Heart right ventricle (tissue), 16 donors: ENCODE results near the gene BPIFB2. TPM values are rescaled to one million over a fixed set of nuclear protein-coding genes. Genes with fewer than 3 reads are reported as not detected.

Experiments used
- ATAC-seq, 8 donors: fragments of 200-7000 bp; cut with Tn5 transposase; one replicate each; pipeline ENCODE4 v1.9.1; 2020; ENCODE audit warnings: mild to moderate bottlenecking in 8 of 8, moderate library complexity in 8 of 8, moderate number of reproducible peaks in 1 of 8
- DNase-seq, 2 donors: peaks; one replicate each; pipeline ENCODE4 v3.0.0-alpha.2; 2020
- H3K27ac ChIP-seq, 10 donors: fragments of 200-600 bp; sonication (generic) in 2 of 10; one replicate each; pipeline versions ENCODE4 v1.5.0 to v1.8.0; 2020 to 2022; ENCODE audit warnings: mild to moderate bottlenecking in 3 of 10
- H3K27me3 ChIP-seq, 7 donors: fragments of 200-600 bp; one replicate each; pipeline ENCODE4 v1.8.0; 2021 to 2022; ENCODE audit warnings: mild to moderate bottlenecking in 2 of 7
- H3K36me3 ChIP-seq, 9 donors: fragments of 200-600 bp; sonication (generic) in 1 of 9; one replicate each; pipeline versions ENCODE4 v1.5.0 to v1.8.0; 2020 to 2022; ENCODE audit warnings: mild to moderate bottlenecking in 2 of 9
- H3K4me1 ChIP-seq, 9 donors: fragments of 200-600 bp; sonication (generic) in 1 of 9; one replicate each; pipeline versions ENCODE4 v1.5.0 to v1.8.0; 2020 to 2022; ENCODE audit warnings: mild to moderate bottlenecking in 4 of 9
- H3K4me3 ChIP-seq, 10 donors: fragments of 200-600 bp; sonication (generic) in 2 of 10; one replicate each; pipeline versions ENCODE4 v1.5.0 to v1.8.0; 2020 to 2022; ENCODE audit warnings: mild to moderate bottlenecking in 7 of 10, moderate library complexity in 2 of 10
- H3K9me3 ChIP-seq, 11 donors: fragments of 200-600 bp in 10 of 11; sonication (generic) in 2 of 11; one replicate each; pipeline versions ENCODE4 v1.5.0 to v1.8.0; 2013 to 2022; ENCODE audit warnings: mild to moderate bottlenecking in 2 of 11, control low read depth in 1 of 11, moderate library complexity in 1 of 11
- WGBS, 2 donors: extraction: QIAGEN DNeasy Blood & Tissue Kit; methylation state at CpG; one replicate each; pipeline ENCODE4 v1.1.7; 2013; ENCODE audit warnings: inconsistent platforms in 1 of 2; 5-methylcytosine and 5-hydroxymethylcytosine counted together
- intact Hi-C, 10 donors: fragments of 100-400 bp; cut with DNase I; formaldehyde crosslinking; loops; one replicate each; pipeline versions ENCODE4 v1.11.1 to v1.14.2; 2022
- polyA plus RNA-seq, 2 donors: library from polyadenylated mRNA; stranded (reverse); fragments of 200-250 nt; gene quantifications; one replicate each; pipeline ENCODE4 v1.2.3, GENCODE V29; 2013
- total RNA-seq, 10 donors: library from RNA; stranded (reverse); fragmentation: NEBNext Ultra II Directional in 3 of 10; extraction: Animal tissue kit (Norgen Biotek cat#: 25700) in 3 of 10; gene quantifications; one replicate each; pipeline versions ENCODE4 v1.2.1 to v1.2.4, GENCODE V29; 2021 to 2023
- TF ChIP-seq, protein P1 (sequence below), 9 donors: fragments of 200-600 bp; sonication (generic) in 2 of 9; IDR thresholded peaks; one replicate each; pipeline versions ENCODE4 v1.5.0 to v1.8.0; 2021 to 2022; ENCODE audit warnings: antibody characterized with exemption in 9 of 9, mild to moderate bottlenecking in 5 of 9, moderate library complexity in 1 of 9
- donor health status: Arrhythmogenic right ventricular cardiomyopathy.
- donor health status: ischemic (EF 13 %, LVEDD 7.1; RV severe dilation, severe dysfunction).
- donor health status: healthy with polysubstance abuse.
- donor health status: DM: no; HTN: yes; CAD: no.
- donor health status: DM: no; HTN: no; CAD: no.
- donor health status: ischemic (EF 25% LVEDD 6.9; RV normal size, moderate dysfunction).
- donor health status: ischemic (EF 25% LVEDD 5.7; RV mildly dilated, moderate dysfunction).
- donor health status: healthy.
- donor health status: DM: yes; HTN: yes; CAD: no.
- donor health status: Ischemic cardiomyopathy.
- donor health status: ischemic (EF 35%, LVEDD 5.7; RV mildly dilated, moderate dysfunction).
- donor health status: nonischemic (EF 11% LVEDD 7.7; RV severe dilation, severe dysfunction).
- donor health status: DM: yes; HTN: yes; CAD: no.
- donor health status: PGD.
- donor health status: ischemic (EF 29% LVEDD 5.4; RV normal size, mild dysfunction).
- donor health status: nonischemic (EF 23%, LVEDD 6.1; RV moderate dilation, normal function).

The BPIFB2 gene
- total and polyA plus RNA-seq, 12 donors = not detected

DNA sequence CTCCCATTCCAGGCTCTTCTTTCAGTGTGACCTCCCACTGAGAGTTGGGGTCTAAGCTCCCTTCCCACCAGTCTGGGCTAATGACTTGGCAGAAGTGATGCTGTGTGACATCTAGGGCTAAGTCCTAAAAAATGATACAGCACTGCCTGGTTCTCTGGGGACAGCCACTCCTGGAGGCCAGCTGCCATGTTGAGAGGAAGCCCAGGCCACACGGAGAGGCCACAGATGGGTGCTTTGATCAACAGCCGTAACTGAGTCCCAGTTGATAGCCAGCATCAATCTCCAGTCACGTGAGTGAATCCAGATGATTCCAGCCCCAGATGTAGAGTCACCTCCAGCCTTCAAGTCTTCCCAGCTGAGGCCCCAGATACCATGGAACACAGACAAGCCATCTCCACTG, 17.1 kb upstream of the BPIFB2 start:
- no peak overlapping the region for H3K27ac ChIP-seq
- DNase-seq = no peak
- H3K36me3 ChIP-seq = no peaks in the 10 kb centered on the region
- peaks cover 0 to 8% (median 2%) of the 10 kb centered on the region in 11 donors for H3K9me3 ChIP-seq
- TF ChIP-seq, protein P1, sequence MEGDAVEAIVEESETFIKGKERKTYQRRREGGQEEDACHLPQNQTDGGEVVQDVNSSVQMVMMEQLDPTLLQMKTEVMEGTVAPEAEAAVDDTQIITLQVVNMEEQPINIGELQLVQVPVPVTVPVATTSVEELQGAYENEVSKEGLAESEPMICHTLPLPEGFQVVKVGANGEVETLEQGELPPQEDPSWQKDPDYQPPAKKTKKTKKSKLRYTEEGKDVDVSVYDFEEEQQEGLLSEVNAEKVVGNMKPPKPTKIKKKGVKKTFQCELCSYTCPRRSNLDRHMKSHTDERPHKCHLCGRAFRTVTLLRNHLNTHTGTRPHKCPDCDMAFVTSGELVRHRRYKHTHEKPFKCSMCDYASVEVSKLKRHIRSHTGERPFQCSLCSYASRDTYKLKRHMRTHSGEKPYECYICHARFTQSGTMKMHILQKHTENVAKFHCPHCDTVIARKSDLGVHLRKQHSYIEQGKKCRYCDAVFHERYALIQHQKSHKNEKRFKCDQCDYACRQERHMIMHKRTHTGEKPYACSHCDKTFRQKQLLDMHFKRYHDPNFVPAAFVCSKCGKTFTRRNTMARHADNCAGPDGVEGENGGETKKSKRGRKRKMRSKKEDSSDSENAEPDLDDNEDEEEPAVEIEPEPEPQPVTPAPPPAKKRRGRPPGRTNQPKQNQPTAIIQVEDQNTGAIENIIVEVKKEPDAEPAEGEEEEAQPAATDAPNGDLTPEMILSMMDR (IDR thresholded peaks at IDR 0.05) = no peak
- 67 to 76% methylated on average over 3 of the region's 3 CpGs for WGBS, 2 donors
- intact Hi-C loops = no loop called here
- no peak overlapping the region for H3K4me3 ChIP-seq
- H3K4me1 ChIP-seq = no peaks in the 10 kb centered on the region
- no peak for ATAC-seq
- H3K27me3 ChIP-seq = no peaks in the 10 kb centered on the region

DNA sequence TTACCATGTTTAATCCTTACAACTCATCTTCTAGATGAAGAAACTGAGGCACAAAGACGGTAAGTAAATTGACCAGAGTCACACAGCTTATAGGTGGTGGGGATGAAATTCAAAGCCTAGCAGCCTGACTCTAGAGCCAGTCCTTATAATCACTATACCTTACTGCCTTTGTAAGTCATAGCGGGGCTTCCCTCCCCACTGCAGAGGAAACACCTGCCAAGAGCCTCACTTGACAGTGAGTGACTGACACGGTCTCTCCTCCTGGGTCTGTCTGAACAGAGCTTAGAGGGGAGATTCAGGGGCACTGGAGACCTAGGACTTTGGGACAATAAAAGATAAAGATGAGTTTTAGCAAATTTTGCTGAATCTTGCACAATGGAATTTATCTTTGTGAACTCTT, 16.1 kb upstream of the BPIFB2 start:
- DNase-seq (no peak), ATAC-seq (no peak)
- Histone ChIP-seq H3K36me3 (no peaks in the 10 kb centered on the region), H3K4me1 (no peaks in the 10 kb centered on the region), H3K27me3 (no peaks in the 10 kb centered on the region), H3K9me3 (peaks cover 0 to 13% (median 3%) of the 10 kb centered on the region in 11 donors), H3K27ac (no peak overlapping the region), H3K4me3 (no peak overlapping the region)
- TF ChIP-seq, protein P1 (IDR thresholded peaks at IDR 0.05) = no peak
- intact Hi-C loops = no loop called here
- 61 to 66% methylated on average over 3 of the region's 3 CpGs for WGBS, 2 donors

DNA sequence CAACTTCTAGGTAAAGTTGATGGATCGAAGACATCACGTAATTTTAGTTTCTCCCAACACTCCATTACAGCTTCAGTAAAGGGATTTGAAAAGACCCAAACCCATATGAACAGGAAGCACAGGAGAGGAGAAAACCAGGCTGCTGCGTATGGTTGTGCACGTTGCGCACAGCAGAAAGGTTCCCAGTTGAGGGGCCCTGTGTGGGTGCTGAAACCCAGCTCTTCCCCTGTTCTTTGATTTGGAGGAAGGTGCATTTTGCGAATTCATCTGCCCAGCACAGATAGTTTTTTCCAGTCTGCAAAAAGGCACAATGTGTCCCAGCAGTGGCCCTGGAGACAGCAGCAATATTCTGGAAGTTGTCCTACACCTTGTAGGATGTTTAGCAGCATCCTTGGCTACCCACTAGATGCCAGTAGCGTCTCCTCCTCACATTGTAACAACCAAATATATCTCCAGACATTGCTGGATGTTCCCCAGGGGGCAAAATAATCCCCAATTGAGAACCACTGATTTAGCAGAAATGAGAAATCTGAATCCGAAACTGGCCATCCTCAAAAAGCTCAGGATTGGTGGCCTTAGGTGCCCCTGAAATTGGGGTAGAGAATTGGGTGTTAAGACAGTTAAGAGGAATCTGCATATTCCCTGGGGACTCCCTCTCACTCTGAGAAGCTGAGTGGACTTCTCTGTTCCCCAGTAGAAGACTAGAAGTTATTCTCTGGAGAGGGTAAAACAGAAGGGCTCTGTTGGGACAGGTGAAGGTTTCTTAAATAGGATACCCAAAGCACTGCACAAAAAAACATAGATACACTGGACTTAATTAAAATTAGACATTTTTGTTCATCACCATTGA, 15.5 kb upstream of the BPIFB2 start:
- H3K4me1 ChIP-seq = no peaks in the 10 kb centered on the region
- no peaks in the 10 kb centered on the region for H3K27me3 ChIP-seq
- peaks cover 0 to 13% (median 3%) of the 10 kb centered on the region in 11 donors for H3K9me3 ChIP-seq
- no peak overlapping the region for H3K27ac ChIP-seq
- TF ChIP-seq, protein P1 (IDR thresholded peaks at IDR 0.05) = no peak
- WGBS, 2 donors = 84 to 88% methylated on average over 8 of the region's 8 CpGs
- no peak overlapping the region for H3K4me3 ChIP-seq
- no peaks in the 10 kb centered on the region for H3K36me3 ChIP-seq
- DNase-seq (no peak), ATAC-seq (no peak)
- intact Hi-C loops = no loop called here

DNA sequence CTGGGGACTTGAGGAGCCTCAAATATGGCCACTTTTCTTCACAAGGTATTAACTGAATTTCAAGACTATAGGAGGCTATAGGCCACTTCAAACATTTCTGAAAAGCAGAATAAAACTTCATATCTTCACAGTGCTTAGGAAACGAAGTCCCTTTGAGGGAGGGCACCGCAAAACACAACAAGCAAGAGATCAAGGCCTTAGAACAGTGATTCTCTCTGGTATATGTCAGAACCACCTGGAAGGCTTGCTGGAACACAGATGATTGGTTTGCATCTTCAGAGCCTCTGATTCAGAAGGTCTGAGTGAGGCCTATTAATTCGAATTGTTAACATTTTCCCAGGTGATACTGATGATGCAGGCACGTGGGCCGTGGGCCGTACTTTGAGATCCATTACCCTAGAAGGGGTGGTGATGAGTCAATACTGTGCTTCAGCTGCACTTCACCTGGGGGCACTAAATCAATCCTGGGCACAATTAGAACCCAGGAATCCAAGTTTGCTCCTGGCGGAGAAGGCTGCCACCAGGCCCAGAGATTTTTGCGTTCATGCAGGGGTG, 13.9 kb upstream of the BPIFB2 start:
- Histone ChIP-seq H3K27me3 (no peaks in the 10 kb centered on the region), H3K4me1 (no peaks in the 10 kb centered on the region), H3K4me3 (no peak overlapping the region), H3K36me3 (no peaks in the 10 kb centered on the region), H3K27ac (no peak overlapping the region), H3K9me3 (peaks cover 0 to 13% (median 3%) of the 10 kb centered on the region in 11 donors)
- TF ChIP-seq, protein P1 (IDR thresholded peaks at IDR 0.05) = no peak
- DNase-seq = no peak
- intact Hi-C loops = no loop called here
- 80 to 84% methylated on average over 8 of the region's 8 CpGs for WGBS, 2 donors
- ATAC-seq = no peak
